Hepatocyte (in vitro differentiated cells): ENCODE data around the gene MPC2. TPM values are rescaled to one million over a fixed set of nuclear protein-coding genes. Genes with fewer than 3 reads are reported as not detected.

Source experiments
- DNase-seq: peaks from one replicate; pipeline ENCODE4 v3.0.0-alpha.2; 2016; ENCODE audit warnings: low spot score
- H2AFZ ChIP-seq: fragments of 200-600 bp; sonication (generic); 2 replicates; pipeline ENCODE4 v1.6.0; 2016; ENCODE audit warnings: antibody characterized with exemption, mild to moderate bottlenecking
- H3K27ac ChIP-seq: fragments of 200-600 bp; sonication (generic); 2 replicates; pipeline ENCODE4 v1.5.1; 2016; ENCODE audit warnings: mild to moderate bottlenecking
- H3K27me3 ChIP-seq: fragments of 200-600 bp; sonication (generic); 2 replicates; pipeline ENCODE4 v1.6.1; 2016
- H3K36me3 ChIP-seq: fragments of 200-600 bp; sonication (generic); replicated peaks from 2 replicates; pipeline ENCODE4 v1.5.1; 2016; ENCODE audit warnings: low read depth; ENCODE audit not compliant: insufficient read depth
- H3K4me1 ChIP-seq: fragments of 200-600 bp; sonication (generic); 2 replicates; pipeline ENCODE4 v1.5.1; 2016; ENCODE audit warnings: mild to moderate bottlenecking, moderate library complexity; ENCODE audit not compliant: insufficient read depth
- H3K4me2 ChIP-seq: fragments of 200-600 bp; sonication (generic); 2 replicates; pipeline ENCODE4 v1.6.0; 2016
- H3K4me3 ChIP-seq: fragments of 200-600 bp; sonication (generic); 2 replicates; pipeline ENCODE4 v1.5.1; 2016; ENCODE audit warnings: mild to moderate bottlenecking
- H3K79me2 ChIP-seq: fragments of 200-600 bp; sonication (generic); 2 replicates; pipeline ENCODE4 v1.6.0; 2017; ENCODE audit warnings: mild to moderate bottlenecking
- H3K9me2 ChIP-seq: fragments of 200-600 bp; sonication (generic); replicated peaks from 2 replicates; pipeline ENCODE4 v1.6.0; 2017; ENCODE audit warnings: mild to moderate bottlenecking; ENCODE audit not compliant: insufficient read depth
- H3K9me3 ChIP-seq: fragments of 200-600 bp; sonication (generic); 2 replicates; pipeline ENCODE4 v1.5.1; 2016; ENCODE audit warnings: low read depth, mild to moderate bottlenecking
- H4K20me1 ChIP-seq: fragments of 200-600 bp; sonication (generic); 2 replicates; pipeline ENCODE4 v1.6.0; 2016; ENCODE audit warnings: mild to moderate bottlenecking; ENCODE audit not compliant: insufficient read depth, poor library complexity, severe bottlenecking
- CTCF ChIP-seq: fragments of 200-600 bp; sonication (generic); IDR thresholded peaks from 2 replicates; pipeline ENCODE4 v1.5.1; 2016; ENCODE audit warnings: antibody characterized with exemption, mild to moderate bottlenecking; ENCODE audit not compliant: poor library complexity
- EZH2 ChIP-seq: fragments of 200-600 bp; sonication (generic); IDR thresholded peaks from 2 replicates; pipeline ENCODE4 v1.6.1; 2016; ENCODE audit warnings: antibody characterized with exemption, mild to moderate bottlenecking, borderline replicate concordance
- EZH2phosphoT487 ChIP-seq: fragments of 200-600 bp; sonication (generic); IDR thresholded peaks from one replicate; pipeline ENCODE4 v1.6.1; 2018; ENCODE audit warnings: antibody characterized with exemption, mild to moderate bottlenecking, low read depth, moderate library complexity; ENCODE audit not compliant: unreplicated experiment, severe bottlenecking
- WGBS: methylation state at CpG from one replicate; pipeline ENCODE4 v1.1.6; 2016; ENCODE audit warnings: low lambda C conversion rate; ENCODE audit errors: missing lambda C conversion rate; 5-methylcytosine and 5-hydroxymethylcytosine counted together
- polyA plus RNA-seq: library from polyadenylated mRNA; unstranded; fragments of >200 nt; fragmentation: Nextera tagmentation; extraction: Ambion mirVana; gene quantifications from 2 replicates; pipeline ENCODE4 v1.2.1, GENCODE V29; 2016
- total RNA-seq: library from RNA; depleted of rRNA; stranded (reverse); fragments of >200 nt; gene quantifications from 2 replicates; pipeline ENCODE4 v1.2.3, GENCODE V29; 2014

Gene MPC2
- total and polyA plus RNA-seq, 2 experiments from 2014 or later: 137 to 215 TPM

GRCh38 chr1:167968569-167968968 lies 31.7 kb upstream of the MPC2 start:
- Histone ChIP-seq H3K9me3 (no peaks in the 10 kb centered on the region), H3K27me3 (no peaks in the 10 kb centered on the region), H3K4me2 (no peak overlapping the region), H3K27ac (no peak overlapping the region), H3K4me1 (no peaks in the 10 kb centered on the region), H4K20me1 (peaks cover 3% of the 10 kb centered on the region), H3K36me3 (no peaks in the 10 kb centered on the region), H3K79me2 (peaks cover 57% of the 10 kb centered on the region), H3K9me2 (no peaks in the 10 kb centered on the region), H3K4me3 (no peak overlapping the region), H2AFZ (no peak overlapping the region)
- DNase-seq: no peak
- TF ChIP-seq EZH2phosphoT487: no peak
- no peak for TF ChIP-seq CTCF
- no peak for TF ChIP-seq EZH2
- 91% methylated on average over 3 of the region's 3 CpGs for WGBS

- H3K27me3 ChIP-seq: no peaks in the 10 kb centered on the region
- DNase-seq: no peak
- no peak overlapping the region for H3K4me3 ChIP-seq
- H3K79me2 ChIP-seq: peaks cover 68% of the 10 kb centered on the region
- no peak overlapping the region for H2AFZ ChIP-seq
- no peaks in the 10 kb centered on the region for H3K9me3 ChIP-seq
- H3K9me2 ChIP-seq: no peaks in the 10 kb centered on the region
- H3K27ac ChIP-seq: no peak overlapping the region
- H4K20me1 ChIP-seq: peaks cover 3% of the 10 kb centered on the region
- no peak for TF ChIP-seq EZH2phosphoT487
- TF ChIP-seq CTCF: no peak
- TF ChIP-seq EZH2: no peak
- no peaks in the 10 kb centered on the region for H3K4me1 ChIP-seq
- H3K4me2 ChIP-seq: no peak overlapping the region
- WGBS: 60% methylated on average over 4 of the region's 4 CpGs
- no peaks in the 10 kb centered on the region for H3K36me3 ChIP-seq
Measured at GRCh38 chr1:167966050-167966449, 29.2 kb upstream of the MPC2 start.

- no peaks in the 10 kb centered on the region for H3K36me3 ChIP-seq
- H3K27me3 ChIP-seq: no peaks in the 10 kb centered on the region
- H3K9me2 ChIP-seq: no peaks in the 10 kb centered on the region
- WGBS: 94% methylated on average over 4 of the region's 4 CpGs
- DNase-seq: no peak
- no peak overlapping the region for H3K4me2 ChIP-seq
- peaks cover 3% of the 10 kb centered on the region for H4K20me1 ChIP-seq
- H3K27ac ChIP-seq: no peak overlapping the region
- no peak overlapping the region for H2AFZ ChIP-seq
- H3K4me1 ChIP-seq: no peaks in the 10 kb centered on the region
- H3K79me2 ChIP-seq: peaks cover 74% of the 10 kb centered on the region
- H3K9me3 ChIP-seq: no peaks in the 10 kb centered on the region
- H3K4me3 ChIP-seq: no peak overlapping the region
- TF ChIP-seq EZH2phosphoT487 (no peak), EZH2 (no peak), CTCF (no peak)
Measured at GRCh38 chr1:167964646-167965045, 27.8 kb upstream of the MPC2 start.

GRCh38 chr1:167957710-167958109 lies 20.8 kb upstream of the MPC2 start:
- no peak overlapping the region for H2AFZ ChIP-seq
- no peaks in the 10 kb centered on the region for H4K20me1 ChIP-seq
- no peaks in the 10 kb centered on the region for H3K9me3 ChIP-seq
- H3K36me3 ChIP-seq: no peaks in the 10 kb centered on the region
- no peaks in the 10 kb centered on the region for H3K9me2 ChIP-seq
- no peaks in the 10 kb centered on the region for H3K4me1 ChIP-seq
- no peak for DNase-seq
- H3K27me3 ChIP-seq: no peaks in the 10 kb centered on the region
- no peak for TF ChIP-seq CTCF
- TF ChIP-seq EZH2: no peak
- no peak for TF ChIP-seq EZH2phosphoT487
- H3K4me2 ChIP-seq: no peak overlapping the region
- peaks cover 100% of the 10 kb centered on the region for H3K79me2 ChIP-seq
- H3K4me3 ChIP-seq: no peak overlapping the region
- no peak overlapping the region for H3K27ac ChIP-seq
